Endodermal cell (in vitro differentiated cells): ENCODE results near the gene TRIM24. TPM values are rescaled to one million over a fixed set of nuclear protein-coding genes. Genes with fewer than 3 reads are reported as not detected.
A peak's percentile ranks its signal among the peaks of the same experiment; 100 is the strongest.
"Not testable (repeated sequence)": the region's sequence is repeated elsewhere in the genome, so short reads cannot be mapped to it uniquely, and the experiment has no call there.

ENCODE experiments used
- DNase-seq: peaks from one replicate; pipeline ENCODE4 v3.0.0-alpha.2; 2017
- H3K27ac ChIP-seq: 2 replicates; pipeline ENCODE4 v1.5.1; 2013; ENCODE audit warnings: mild to moderate bottlenecking, low read depth, low read length, moderate library complexity
- H3K27me3 ChIP-seq: 2 replicates; pipeline ENCODE4 v1.6.1; 2013; ENCODE audit warnings: mild to moderate bottlenecking, low read length, moderate library complexity; ENCODE audit not compliant: insufficient read depth, control insufficient read depth, poor library complexity, severe bottlenecking
- H3K36me3 ChIP-seq: 2 replicates; pipeline ENCODE4 v1.7.0; 2013; ENCODE audit warnings: mild to moderate bottlenecking, low read length, moderate library complexity; ENCODE audit not compliant: control insufficient read depth, insufficient read depth
- H3K4me1 ChIP-seq: one replicate; pipeline ENCODE4 v1.7.0; 2013; ENCODE audit warnings: low read length; ENCODE audit not compliant: control insufficient read depth, insufficient read depth
- H3K4me3 ChIP-seq: 2 replicates; pipeline ENCODE4 v1.5.1; 2013; ENCODE audit warnings: mild to moderate bottlenecking, low read length, moderate library complexity
- H3K9ac ChIP-seq: 2 replicates; pipeline ENCODE4 v1.6.1; 2013; ENCODE audit warnings: mild to moderate bottlenecking, low read length, moderate library complexity; ENCODE audit not compliant: poor library complexity, severe bottlenecking; ENCODE audit errors: extremely low read depth
- H3K9me3 ChIP-seq: 2 replicates; pipeline ENCODE4 v1.6.1; 2013; ENCODE audit warnings: mild to moderate bottlenecking, low read length, moderate library complexity; ENCODE audit not compliant: control insufficient read depth
- H3K27ac Mint-ChIP-seq: 2 replicates; pipeline ENCODE4 v1.8.0; 2020; ENCODE audit warnings: mixed read lengths
- H3K27me3 Mint-ChIP-seq: 2 replicates; pipeline ENCODE4 v1.8.0; 2021; ENCODE audit warnings: mild to moderate bottlenecking, mixed read lengths; ENCODE audit not compliant: insufficient read depth
- H3K36me3 Mint-ChIP-seq: 2 replicates; pipeline ENCODE4 v1.8.0; 2020; ENCODE audit warnings: low read depth, mixed read lengths
- H3K4me1 Mint-ChIP-seq: 2 replicates; pipeline ENCODE4 v1.8.0; 2020; ENCODE audit warnings: mixed read lengths
- H3K4me3 Mint-ChIP-seq: 2 replicates; pipeline ENCODE4 v1.8.0; 2020; ENCODE audit warnings: mild to moderate bottlenecking, moderate library complexity, mixed read lengths
- H3K9me3 Mint-ChIP-seq: 2 replicates; pipeline ENCODE4 v1.8.0; 2020; ENCODE audit warnings: mild to moderate bottlenecking, mixed read lengths
- WGBS, 2 experiments: methylation state at CpG; one replicate each; pipeline versions ENCODE4 v1.1.5 to v1.1.7; 2013; ENCODE audit warnings: missing lambda C conversion rate in 2 of 2, mixed read lengths in 1 of 2; ENCODE audit not compliant: insufficient coverage in 1 of 2, insufficient read length in 1 of 2; 5-methylcytosine and 5-hydroxymethylcytosine counted together
- total RNA-seq, 2 donors: library from RNA; stranded (reverse); fragmentation: NEBNext Ultra II Directional in 1 of 2; extraction: Animal tissue kit (Norgen Biotek cat#: 25700) in 1 of 2; gene quantifications; 2 replicates in 1 of 2; 3 replicates in 1 of 2; pipeline ENCODE4 v1.2.1, GENCODE V29; 2021
- TF ChIP-seq, protein P1 (sequence below): fragments of 200-600 bp; sonication (generic); conservative IDR thresholded peaks from 2 replicates; pipeline ENCODE4 v1.5.0; 2021; ENCODE audit warnings: antibody characterized with exemption, mild to moderate bottlenecking

Gene TRIM24
- total RNA-seq, 2 donors from 2014 or later = 62.1 to 70.1 TPM

DNA sequence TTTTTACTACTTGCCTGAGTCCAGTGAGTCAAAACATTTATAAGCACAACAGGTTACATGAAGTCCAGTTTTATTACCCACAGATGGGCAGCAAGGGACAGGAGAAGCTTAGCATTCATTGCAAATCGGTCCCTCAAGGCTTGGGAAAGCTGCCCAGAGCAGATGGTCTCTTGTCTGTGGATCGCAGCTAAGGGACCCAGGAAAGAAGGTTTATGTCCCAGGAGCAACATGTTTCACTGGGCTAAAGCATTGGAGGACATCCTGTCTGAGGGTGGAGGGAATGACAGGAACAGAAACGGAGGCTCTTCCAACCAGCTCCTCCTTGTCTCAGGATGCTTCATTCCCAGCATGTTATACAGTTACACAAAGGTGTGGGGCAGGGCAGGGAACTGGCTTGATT is 39.3 kb downstream of the TRIM24 start:
- Mint-ChIP-seq H3K4me3 (no peak overlapping the region), H3K27me3 (no peaks in the 10 kb centered on the region), H3K27ac (no peak overlapping the region), H3K9me3 (peaks cover 2% of the 10 kb centered on the region), H3K36me3 (peaks cover 31% of the 10 kb centered on the region), H3K4me1 (peaks cover 4% of the 10 kb centered on the region)
- H3K27ac ChIP-seq = peak overlapping the region; percentile 41
- no peak overlapping the region for H3K9ac ChIP-seq
- no peaks in the 10 kb centered on the region for H3K9me3 ChIP-seq
- DNase-seq = no peak
- peaks cover 34% of the 10 kb centered on the region for H3K36me3 ChIP-seq
- H3K4me3 ChIP-seq = no peak overlapping the region
- WGBS, 2 experiments = 90 to 100% methylated on average over 2 to 3 of the region's 3 CpGs
- no peaks in the 10 kb centered on the region for H3K27me3 ChIP-seq
- TF ChIP-seq, protein P1, sequence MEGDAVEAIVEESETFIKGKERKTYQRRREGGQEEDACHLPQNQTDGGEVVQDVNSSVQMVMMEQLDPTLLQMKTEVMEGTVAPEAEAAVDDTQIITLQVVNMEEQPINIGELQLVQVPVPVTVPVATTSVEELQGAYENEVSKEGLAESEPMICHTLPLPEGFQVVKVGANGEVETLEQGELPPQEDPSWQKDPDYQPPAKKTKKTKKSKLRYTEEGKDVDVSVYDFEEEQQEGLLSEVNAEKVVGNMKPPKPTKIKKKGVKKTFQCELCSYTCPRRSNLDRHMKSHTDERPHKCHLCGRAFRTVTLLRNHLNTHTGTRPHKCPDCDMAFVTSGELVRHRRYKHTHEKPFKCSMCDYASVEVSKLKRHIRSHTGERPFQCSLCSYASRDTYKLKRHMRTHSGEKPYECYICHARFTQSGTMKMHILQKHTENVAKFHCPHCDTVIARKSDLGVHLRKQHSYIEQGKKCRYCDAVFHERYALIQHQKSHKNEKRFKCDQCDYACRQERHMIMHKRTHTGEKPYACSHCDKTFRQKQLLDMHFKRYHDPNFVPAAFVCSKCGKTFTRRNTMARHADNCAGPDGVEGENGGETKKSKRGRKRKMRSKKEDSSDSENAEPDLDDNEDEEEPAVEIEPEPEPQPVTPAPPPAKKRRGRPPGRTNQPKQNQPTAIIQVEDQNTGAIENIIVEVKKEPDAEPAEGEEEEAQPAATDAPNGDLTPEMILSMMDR = no peak
- H3K4me1 ChIP-seq = no peaks in the 10 kb centered on the region

DNA sequence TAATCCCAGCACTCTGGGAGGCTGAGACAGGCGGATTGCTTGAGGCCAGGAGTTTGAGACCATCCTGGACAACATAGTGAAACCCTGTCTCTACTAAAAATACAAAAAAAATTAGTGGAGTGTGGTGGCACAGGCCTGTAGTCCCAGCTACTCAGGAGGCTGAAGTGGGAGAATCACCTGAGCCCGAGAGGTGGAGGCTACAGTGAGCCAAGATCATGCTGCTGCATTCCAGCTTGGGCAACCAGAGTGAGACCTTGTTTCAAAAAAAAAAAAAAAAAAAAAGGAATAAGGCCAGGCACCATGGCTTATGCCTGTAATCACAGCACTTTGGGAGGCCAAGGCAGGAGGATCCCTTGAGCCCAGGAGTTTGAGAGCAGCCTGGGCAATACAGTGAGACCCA is 40.2 kb downstream of the TRIM24 start:
- H3K27ac ChIP-seq, H3K27me3 ChIP-seq, H3K9ac ChIP-seq, H3K4me3 ChIP-seq, H3K4me3 Mint-ChIP-seq, H3K9me3 ChIP-seq, DNase-seq, H3K9me3 Mint-ChIP-seq, H3K27me3 Mint-ChIP-seq, H3K4me1 ChIP-seq, H3K27ac Mint-ChIP-seq, H3K4me1 Mint-ChIP-seq: not testable (repeated sequence)
- H3K36me3 ChIP-seq = peaks cover 43% of the 10 kb centered on the region
- peaks cover 39% of the 10 kb centered on the region for H3K36me3 Mint-ChIP-seq
- 90 to 91% methylated on average over 2 of the region's 2 CpGs for WGBS, 2 experiments

DNA sequence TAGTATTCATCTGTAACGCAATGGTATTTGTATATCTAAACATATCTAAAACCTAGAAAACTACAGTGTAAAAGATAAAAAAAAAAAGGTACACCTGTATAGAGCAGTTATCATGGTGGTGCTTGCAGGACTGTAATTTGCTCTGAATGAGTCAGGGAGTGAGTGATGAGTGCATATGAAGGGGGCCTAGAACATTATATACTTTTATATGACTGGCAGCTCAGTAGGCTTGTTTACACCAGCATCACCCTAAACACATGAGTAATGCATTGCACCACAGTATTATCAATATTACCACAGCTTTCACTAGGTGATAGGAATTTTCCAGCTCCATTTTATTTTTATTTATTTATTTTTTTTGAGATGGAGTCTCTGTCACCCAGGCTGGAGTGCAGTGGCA is 40.8 kb downstream of the TRIM24 start:
- WGBS, 2 experiments = 100% methylated on average over 1 of the region's 1 CpG; no CpG with 5 or more reads in 1 of the 2 experiments
- Histone ChIP-seq H3K27me3 (no peaks in the 10 kb centered on the region), H3K36me3 (peaks cover 46% of the 10 kb centered on the region), H3K9ac (no peak overlapping the region), H3K9me3 (no peaks in the 10 kb centered on the region), H3K27ac (no peak overlapping the region), H3K4me3 (no peak overlapping the region), H3K4me1 (no peaks in the 10 kb centered on the region)
- Mint-ChIP-seq H3K4me1 (peaks cover 6% of the 10 kb centered on the region), H3K9me3 (peaks cover 2% of the 10 kb centered on the region), H3K4me3 (no peak overlapping the region), H3K27me3 (no peaks in the 10 kb centered on the region), H3K36me3 (peaks cover 43% of the 10 kb centered on the region), H3K27ac (no peak overlapping the region)
- DNase-seq = no peak
- TF ChIP-seq, protein P1 = no peak
